A673 (cell line): Measurements from ENCODE around the gene ZNF277.

Experiments
- CTCF ChIP-seq: fragments of 300-800, 200-600 bp; sonication (generic); conservative IDR thresholded peaks from 2 replicates; pipeline ENCODE4 v1.5.1; 2017; ENCODE audit warnings: low read depth, mild to moderate bottlenecking, antibody characterized with exemption, low read length, moderate library complexity, mixed read lengths
- EZH2 ChIP-seq: fragments of 200-600 bp; sonication (generic); IDR thresholded peaks from 2 replicates; pipeline ENCODE4 v1.6.1; 2017; ENCODE audit warnings: borderline replicate concordance, low read depth, mild to moderate bottlenecking, mixed read lengths, antibody characterized with exemption, low read length; ENCODE audit not compliant: poor library complexity, severe bottlenecking

DNA sequence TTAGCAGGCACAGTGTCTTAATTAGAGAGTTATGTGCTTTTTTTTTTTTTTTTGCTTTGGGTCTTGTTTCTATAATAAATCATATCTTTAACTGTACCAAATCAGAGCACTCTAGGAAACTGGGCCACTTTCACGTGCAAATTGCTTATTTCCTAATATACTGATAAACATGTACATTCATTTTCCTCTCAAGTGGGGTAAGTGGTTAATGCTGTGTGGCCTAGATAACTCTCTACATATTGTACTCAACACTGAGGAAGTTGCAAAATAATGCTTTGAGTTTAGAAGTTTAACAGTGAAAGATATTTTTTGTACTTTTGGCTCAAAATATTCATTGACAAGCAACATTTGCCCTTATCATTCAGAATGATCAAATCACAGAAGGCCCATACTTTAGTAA, 127.9 kb downstream of the ZNF277 start:
- no peak for TF ChIP-seq CTCF
- no peak for TF ChIP-seq EZH2
